22Rv1 (cell line): ENCODE results near the gene SETD4.

Experiments used
- H3K27ac ChIP-seq: fragments of 450-650 bp; 2 replicates; pipeline ENCODE4 v1.5.1; 2017
- ZFX ChIP-seq: fragments of 450-650 bp; IDR thresholded peaks from 2 replicates; pipeline ENCODE4 v1.6.1; 2017; ENCODE audit warnings: antibody characterized with exemption, borderline replicate concordance
- TF ChIP-seq, protein P1 (sequence below): fragments of 450-650 bp; IDR thresholded peaks from 2 replicates; pipeline ENCODE4 v1.5.1; 2017; ENCODE audit warnings: mild to moderate bottlenecking

The SETD4 gene

DNA sequence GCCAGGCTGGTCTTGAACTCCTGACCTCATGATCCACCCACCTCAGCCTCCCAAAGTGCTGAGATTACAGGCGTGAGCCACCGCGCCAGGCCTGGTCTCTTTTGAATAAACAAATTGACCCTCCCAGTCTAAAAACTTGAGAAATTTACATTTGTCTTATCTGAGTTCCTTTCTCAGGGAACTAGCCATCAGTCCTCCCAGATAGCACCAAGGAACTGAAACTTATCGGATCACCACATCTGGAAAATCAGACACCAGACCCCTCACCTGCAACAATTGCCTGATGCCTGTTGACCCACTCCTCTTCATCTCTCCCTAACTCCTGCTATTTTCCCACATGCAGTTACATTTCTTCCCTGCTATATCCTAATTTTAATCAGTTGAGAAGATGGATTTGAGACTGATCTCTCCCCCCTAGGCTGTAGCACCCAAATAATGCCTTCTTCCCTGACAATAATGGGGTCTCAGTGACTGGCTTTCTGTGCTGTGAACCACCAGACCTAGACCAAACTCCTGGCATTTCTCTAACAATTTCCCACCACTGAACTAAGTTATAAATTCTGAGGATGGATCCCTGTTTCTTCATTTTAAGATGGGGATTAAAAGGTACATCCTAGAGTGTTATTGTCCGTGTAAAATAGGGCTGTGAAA, 8.5 kb upstream of the SETD4 start:
- TF ChIP-seq, protein P1, sequence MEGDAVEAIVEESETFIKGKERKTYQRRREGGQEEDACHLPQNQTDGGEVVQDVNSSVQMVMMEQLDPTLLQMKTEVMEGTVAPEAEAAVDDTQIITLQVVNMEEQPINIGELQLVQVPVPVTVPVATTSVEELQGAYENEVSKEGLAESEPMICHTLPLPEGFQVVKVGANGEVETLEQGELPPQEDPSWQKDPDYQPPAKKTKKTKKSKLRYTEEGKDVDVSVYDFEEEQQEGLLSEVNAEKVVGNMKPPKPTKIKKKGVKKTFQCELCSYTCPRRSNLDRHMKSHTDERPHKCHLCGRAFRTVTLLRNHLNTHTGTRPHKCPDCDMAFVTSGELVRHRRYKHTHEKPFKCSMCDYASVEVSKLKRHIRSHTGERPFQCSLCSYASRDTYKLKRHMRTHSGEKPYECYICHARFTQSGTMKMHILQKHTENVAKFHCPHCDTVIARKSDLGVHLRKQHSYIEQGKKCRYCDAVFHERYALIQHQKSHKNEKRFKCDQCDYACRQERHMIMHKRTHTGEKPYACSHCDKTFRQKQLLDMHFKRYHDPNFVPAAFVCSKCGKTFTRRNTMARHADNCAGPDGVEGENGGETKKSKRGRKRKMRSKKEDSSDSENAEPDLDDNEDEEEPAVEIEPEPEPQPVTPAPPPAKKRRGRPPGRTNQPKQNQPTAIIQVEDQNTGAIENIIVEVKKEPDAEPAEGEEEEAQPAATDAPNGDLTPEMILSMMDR = no peak
- TF ChIP-seq ZFX = no peak
- peak overlapping the region; percentile 63 for H3K27ac ChIP-seq

DNA sequence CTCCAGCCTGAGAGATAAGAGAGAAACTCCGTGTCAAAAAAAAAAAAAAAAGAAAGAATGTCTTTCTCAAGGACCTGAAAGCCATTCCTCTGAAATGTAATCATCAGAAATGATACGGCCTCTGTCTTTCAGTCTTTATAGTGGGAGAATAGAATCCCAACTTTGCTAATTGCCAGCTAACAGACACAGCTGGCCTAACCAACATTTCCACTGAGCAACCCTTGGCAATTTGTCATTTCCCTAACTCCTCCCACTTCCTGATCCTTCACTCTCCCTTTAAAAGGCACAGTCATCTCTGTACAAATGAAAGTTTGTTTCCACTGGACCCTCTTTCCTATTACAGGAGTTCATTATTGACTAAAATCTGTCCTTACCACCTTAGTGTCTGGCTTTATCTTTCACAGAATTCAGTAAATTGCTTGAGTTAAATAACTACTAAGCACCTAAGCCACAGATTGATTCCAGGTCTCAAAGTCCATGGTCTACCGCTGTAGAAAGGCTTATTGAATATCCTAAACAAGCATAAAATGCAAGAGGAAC, 5.2 kb upstream of the SETD4 start:
- no peak for TF ChIP-seq ZFX
- TF ChIP-seq, protein P1 = no peak
- H3K27ac ChIP-seq = no peak overlapping the region

DNA sequence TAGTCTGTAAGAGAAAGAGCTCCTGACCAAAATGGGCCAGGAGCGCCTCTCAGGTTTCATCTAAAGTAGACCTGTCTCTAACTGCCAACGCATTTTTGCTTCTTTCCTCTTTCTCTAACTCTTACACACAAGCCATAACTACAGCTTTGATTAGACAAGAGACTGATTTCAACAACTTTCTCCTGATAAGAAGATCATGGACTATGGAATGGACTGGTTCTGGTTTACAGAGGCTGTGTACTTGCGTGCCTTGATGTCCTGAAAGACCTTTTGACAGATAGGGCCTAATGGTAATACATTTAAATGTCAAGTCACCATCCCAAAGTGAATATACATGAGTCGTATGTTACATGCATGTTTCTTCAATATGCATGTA, 3.7 kb upstream of the SETD4 start:
- TF ChIP-seq ZFX = no peak
- TF ChIP-seq, protein P1 = no peak

DNA sequence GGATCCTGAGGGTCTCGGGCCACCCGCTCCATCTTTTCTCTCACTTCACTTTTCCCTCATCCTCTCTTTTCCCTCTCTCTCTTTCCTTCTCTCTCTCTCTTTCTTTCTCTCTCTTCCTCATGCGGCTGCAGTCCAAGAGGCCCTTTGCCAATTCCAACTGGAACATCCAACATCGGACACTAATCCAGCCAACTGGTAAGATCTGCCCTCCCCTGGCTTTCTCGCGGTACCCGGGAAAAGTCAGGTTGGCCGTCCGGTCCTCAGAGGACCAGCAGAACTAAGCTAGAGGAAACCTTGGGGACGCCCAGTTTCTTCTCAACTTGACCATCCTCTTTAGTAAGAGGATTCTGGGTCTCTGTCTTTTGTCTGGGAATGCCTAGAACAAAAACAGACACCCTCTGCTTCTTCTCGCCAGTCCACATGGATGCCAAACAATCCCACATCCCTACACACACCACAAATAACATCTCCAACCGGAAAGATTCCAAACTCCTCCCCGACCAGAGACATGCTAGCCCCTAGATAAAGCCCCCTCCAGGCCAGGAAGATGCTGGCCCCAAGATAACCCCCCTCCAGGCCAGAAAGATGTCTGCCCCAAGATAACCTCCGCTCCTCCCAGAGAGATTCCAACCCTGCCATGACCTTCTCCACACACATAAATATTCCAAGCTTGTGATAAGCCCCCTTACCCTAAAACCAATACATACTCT, 3.2 kb upstream of the SETD4 start:
- no peak overlapping the region for H3K27ac ChIP-seq
- TF ChIP-seq, protein P1 = no peak
- TF ChIP-seq ZFX = no peak

More for the DNA sequence above, 3.7 kb upstream of the SETD4 start:
- no peak overlapping the region for H3K27ac ChIP-seq

DNA sequence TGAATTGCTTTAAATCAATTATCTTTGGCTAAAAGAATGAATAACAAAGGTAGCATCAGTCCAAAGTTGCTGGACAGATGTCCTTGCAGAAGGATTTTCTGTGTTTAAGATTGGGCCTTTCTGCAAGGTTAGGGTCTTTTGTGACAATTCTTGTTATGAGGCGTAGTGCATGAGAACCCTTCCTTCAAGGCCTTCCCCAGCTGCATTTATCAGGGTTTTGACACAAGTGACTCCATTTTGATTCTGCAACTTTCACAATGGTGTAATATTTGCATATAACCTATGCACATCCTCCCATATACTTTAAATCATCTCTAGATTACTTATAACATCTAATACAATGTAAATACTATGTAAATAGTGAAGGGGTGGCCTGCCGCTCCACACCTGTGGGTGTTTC, 1.1 kb upstream of the SETD4 start:
- TF ChIP-seq, protein P1 = no peak
- no peak for TF ChIP-seq ZFX
- H3K27ac ChIP-seq = no peak overlapping the region

DNA sequence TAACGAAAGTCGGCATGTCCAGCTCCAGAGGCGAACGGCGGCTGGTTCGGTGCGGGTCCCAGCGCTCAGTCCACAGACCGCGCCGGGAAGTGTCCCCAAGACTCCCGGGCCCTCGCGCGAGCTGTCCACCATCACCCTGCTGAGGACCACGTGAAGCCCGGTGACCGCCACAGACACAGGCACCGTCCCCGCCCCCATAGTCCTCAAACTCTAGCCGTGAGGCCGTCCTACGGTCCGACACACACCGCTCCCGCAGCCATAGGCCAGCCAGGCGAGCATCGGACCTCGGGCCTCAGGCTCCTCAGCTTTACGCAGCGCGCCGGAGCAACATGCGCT, 535 bp downstream of the SETD4 start:
- peak overlapping the region; percentile 95 for H3K27ac ChIP-seq
- TF ChIP-seq, protein P1 = no peak
- TF ChIP-seq ZFX = no peak

DNA sequence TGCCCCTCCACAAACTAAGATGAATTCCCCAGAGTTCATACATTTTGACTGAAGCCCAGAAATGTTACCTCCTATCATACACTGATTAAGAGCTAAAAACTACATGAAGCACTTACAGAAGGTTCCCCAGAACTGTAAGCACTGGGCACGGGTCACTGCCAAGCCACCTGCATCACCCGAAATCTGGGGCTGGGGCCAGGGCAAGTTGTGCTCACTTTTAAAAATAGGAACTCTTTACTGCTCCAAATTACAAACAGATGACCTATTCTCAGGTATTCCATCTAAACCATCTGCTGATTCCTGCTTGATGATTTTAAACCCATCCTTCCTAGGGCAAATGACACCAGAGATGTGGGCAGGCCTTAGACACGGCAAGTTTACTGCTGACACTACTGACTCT, 4.8 kb downstream of the SETD4 start:
- no peak overlapping the region for H3K27ac ChIP-seq
- TF ChIP-seq ZFX = no peak
- TF ChIP-seq, protein P1 = no peak
